Measurements from ENCODE around the gene AUNIP.

The AUNIP gene

DNA sequence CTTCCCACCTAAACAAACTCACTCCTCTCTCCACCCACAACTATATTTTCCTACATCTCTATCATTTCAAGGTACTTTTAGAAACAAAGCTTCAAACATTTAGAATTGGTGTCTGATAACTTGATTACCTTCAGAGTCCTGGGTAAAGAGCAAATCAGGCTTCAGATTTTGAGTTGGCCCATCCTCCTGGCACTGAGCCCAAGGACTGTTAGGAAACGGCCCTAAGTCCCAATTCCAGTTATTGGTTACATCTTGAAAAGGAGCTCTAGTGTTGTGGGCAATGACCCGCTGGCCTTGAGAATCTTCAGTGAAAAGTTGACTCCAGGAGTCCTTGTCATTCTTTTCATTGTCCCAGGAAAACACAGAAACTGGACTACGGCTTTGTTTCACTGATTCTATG is 24.4 kb downstream of the AUNIP start:
- Histone ChIP-seq H2AK5ac (ENCODE audit: low read depth, low read length) (no peak overlapping the region), H2BK12ac (ENCODE audit: low read length) (no peak overlapping the region), H4K8ac (ENCODE audit: low read depth, low read length) (no peak overlapping the region), H3K18ac (ENCODE audit: low read length) (no peak overlapping the region), H3K27ac (replicated peaks; ENCODE audit: low read length) (no peak overlapping the region), H3K23ac (ENCODE audit: low read depth, low read length, poor library complexity) (no peak overlapping the region), H3K36me3 (replicated peaks in 1 of 2; ENCODE audit: control insufficient read depth in 2 of 2, insufficient read depth in 2 of 2, low read length in 2 of 2) (peaks cover 24 to 72% of the 10 kb centered on the region in 2 donors), H3K14ac (ENCODE audit: low read length) (no peak overlapping the region), H2BK15ac (ENCODE audit: low read length) (no peak overlapping the region), H3K4me2 (ENCODE audit: insufficient read depth, low read length, poor library complexity, severe bottlenecking) (no peak overlapping the region), H4K91ac (ENCODE audit: low read depth, low read length, poor library complexity) (no peak overlapping the region), H2AFZ (ENCODE audit: low read length) (no peak overlapping the region), H2BK120ac (ENCODE audit: low read depth, low read length) (no peak overlapping the region), H3K4me1 (ENCODE audit: control insufficient read depth in 2 of 2, insufficient read depth in 1 of 2, low read depth in 1 of 2, low read length in 2 of 2) (no peaks in the 10 kb centered on the region), H3K27me3 (ENCODE audit: control insufficient read depth in 3 of 3, insufficient read depth in 3 of 3, low read depth in 1 of 3, low read length in 3 of 3) (no peaks in the 10 kb centered on the region), H3K9ac (ENCODE audit: low read depth, low read length, poor library complexity) (no peak overlapping the region), H2BK5ac (ENCODE audit: low read length) (no peak overlapping the region), H3K4me3 (ENCODE audit: low read length in 2 of 2) (no peak overlapping the region), H3K9me3 (replicated peaks in 1 of 2; ENCODE audit: control insufficient read depth in 2 of 2, insufficient read depth in 1 of 2, low read depth in 1 of 2, low read length in 2 of 2) (no peaks in the 10 kb centered on the region), H3K79me1 (ENCODE audit: low read depth, low read length) (no peaks in the 10 kb centered on the region), H3K4ac (ENCODE audit: low read length) (no peak overlapping the region)
- no CpG with 5 or more reads among the region's 3 CpGs for WGBS, 2 donors (ENCODE audit: extremely low coverage in 2 of 2, insufficient read length in 2 of 2, insufficient replicate concordance in 1 of 2)
- no peak for DNase-seq (ENCODE audit: low spot score)

DNA sequence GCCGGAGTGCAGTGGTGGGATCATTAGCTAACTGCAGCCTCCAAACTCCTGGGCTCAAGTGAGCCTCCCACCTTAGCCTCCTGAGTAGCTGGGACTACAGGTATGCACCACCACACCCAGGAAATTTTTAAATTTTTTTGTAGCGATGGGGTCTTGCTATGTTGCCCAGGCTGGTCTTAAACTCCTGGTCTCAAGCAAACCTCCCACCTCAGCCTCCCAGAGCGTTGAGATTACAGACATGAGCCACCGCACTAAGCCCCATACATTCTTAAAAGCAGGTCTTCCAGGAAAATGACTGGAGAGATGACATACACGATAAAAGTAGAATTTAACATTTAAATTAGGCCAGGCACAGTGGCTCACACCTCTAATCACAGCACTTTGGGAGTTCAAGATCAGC is 26.1 kb downstream of the AUNIP start:
- Histone ChIP-seq H3K4me3 (ENCODE audit: low read length in 2 of 2) (no peak overlapping the region), H3K14ac (ENCODE audit: low read length) (no peak overlapping the region), H3K79me1 (ENCODE audit: low read depth, low read length) (no peaks in the 10 kb centered on the region), H3K9ac (ENCODE audit: low read depth, low read length, poor library complexity) (no peak overlapping the region), H2BK15ac (ENCODE audit: low read length) (no peak overlapping the region), H3K27me3 (ENCODE audit: control insufficient read depth in 3 of 3, insufficient read depth in 3 of 3, low read depth in 1 of 3, low read length in 3 of 3) (no peaks in the 10 kb centered on the region), H3K23ac (ENCODE audit: low read depth, low read length, poor library complexity) (no peak overlapping the region), H2BK12ac (ENCODE audit: low read length) (no peak overlapping the region), H2AFZ (ENCODE audit: low read length) (no peak overlapping the region), H3K4me1 (ENCODE audit: control insufficient read depth in 2 of 2, insufficient read depth in 1 of 2, low read depth in 1 of 2, low read length in 2 of 2) (no peaks in the 10 kb centered on the region), H2BK120ac (ENCODE audit: low read depth, low read length) (no peak overlapping the region), H4K91ac (ENCODE audit: low read depth, low read length, poor library complexity) (no peak overlapping the region), H3K4me2 (ENCODE audit: insufficient read depth, low read length, poor library complexity, severe bottlenecking) (no peak overlapping the region), H2BK5ac (ENCODE audit: low read length) (no peak overlapping the region), H4K8ac (ENCODE audit: low read depth, low read length) (no peak overlapping the region), H3K9me3 (replicated peaks in 1 of 2; ENCODE audit: control insufficient read depth in 2 of 2, insufficient read depth in 1 of 2, low read depth in 1 of 2, low read length in 2 of 2) (no peaks in the 10 kb centered on the region), H3K18ac (ENCODE audit: low read length) (no peak overlapping the region), H3K36me3 (replicated peaks in 1 of 2; ENCODE audit: control insufficient read depth in 2 of 2, insufficient read depth in 2 of 2, low read length in 2 of 2) (peaks cover 33 to 90% of the 10 kb centered on the region in 2 donors), H3K27ac (replicated peaks; ENCODE audit: low read length) (no peak overlapping the region), H2AK5ac (ENCODE audit: low read depth, low read length) (no peak overlapping the region), H3K4ac (ENCODE audit: low read length) (no peak overlapping the region)
- DNase-seq (ENCODE audit: low spot score), result no peak
- WGBS, 2 donors (ENCODE audit: extremely low coverage in 2 of 2, insufficient read length in 2 of 2, insufficient replicate concordance in 1 of 2), result no CpG with 5 or more reads among the region's 5 CpGs

DNA sequence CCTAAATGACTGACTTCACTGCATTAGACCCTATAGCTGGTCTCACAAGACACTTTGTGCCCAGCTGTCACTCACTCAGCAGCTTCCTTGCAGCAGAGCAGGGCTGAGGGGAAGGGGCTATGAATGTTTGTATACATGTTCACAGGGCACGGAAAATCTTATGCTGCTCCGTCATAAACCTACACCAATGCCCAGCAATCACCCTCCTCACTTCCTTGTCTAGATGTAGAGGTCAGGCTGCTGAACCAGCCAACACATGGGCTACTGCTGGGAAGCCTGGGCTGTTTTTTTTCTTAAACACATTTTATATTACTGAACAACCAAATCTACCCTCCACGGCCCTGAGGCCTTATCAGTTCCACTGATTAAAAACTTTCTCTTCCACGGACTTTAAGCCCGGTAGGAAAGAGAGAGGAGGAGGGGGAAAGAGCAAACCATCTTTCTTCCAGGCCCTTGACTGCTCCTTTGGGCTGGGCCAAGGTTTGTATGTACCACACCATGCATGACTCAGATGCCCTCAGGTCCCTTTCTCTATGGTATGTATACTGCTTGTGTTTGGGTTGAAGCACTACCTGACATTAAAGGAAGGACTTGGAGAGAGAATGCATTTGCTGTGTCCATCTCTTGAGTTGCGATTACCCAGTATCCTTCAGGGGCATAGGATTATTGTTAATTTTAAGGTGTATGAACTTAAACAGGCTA is 26.8 kb downstream of the AUNIP start:
- no peak overlapping the region for H3K4me3 ChIP-seq (ENCODE audit: low read length in 2 of 2)
- H4K91ac ChIP-seq (ENCODE audit: low read depth, low read length, poor library complexity), result no peak overlapping the region
- no peaks in the 10 kb centered on the region for H3K27me3 ChIP-seq (ENCODE audit: control insufficient read depth in 3 of 3, insufficient read depth in 3 of 3, low read depth in 1 of 3, low read length in 3 of 3)
- H2AFZ ChIP-seq (ENCODE audit: low read length), result no peak overlapping the region
- H3K4me1 ChIP-seq (ENCODE audit: control insufficient read depth in 2 of 2, insufficient read depth in 1 of 2, low read depth in 1 of 2, low read length in 2 of 2), result no peaks in the 10 kb centered on the region
- no peak overlapping the region for H2BK5ac ChIP-seq (ENCODE audit: low read length)
- no peak overlapping the region for H3K27ac ChIP-seq (replicated peaks; ENCODE audit: low read length)
- no peak overlapping the region for H3K23ac ChIP-seq (ENCODE audit: low read depth, low read length, poor library complexity)
- H2BK120ac ChIP-seq (ENCODE audit: low read depth, low read length), result no peak overlapping the region
- H3K14ac ChIP-seq (ENCODE audit: low read length), result no peak overlapping the region
- H3K79me1 ChIP-seq (ENCODE audit: low read depth, low read length), result no peaks in the 10 kb centered on the region
- no CpG with 5 or more reads among the region's 6 CpGs for WGBS, 2 donors (ENCODE audit: extremely low coverage in 2 of 2, insufficient read length in 2 of 2, insufficient replicate concordance in 1 of 2)
- no peak overlapping the region for H3K9ac ChIP-seq (ENCODE audit: low read depth, low read length, poor library complexity)
- no peaks in the 10 kb centered on the region for H3K9me3 ChIP-seq (replicated peaks in 1 of 2; ENCODE audit: control insufficient read depth in 2 of 2, insufficient read depth in 1 of 2, low read depth in 1 of 2, low read length in 2 of 2)
- no peak for DNase-seq (ENCODE audit: low spot score)
- no peak overlapping the region for H3K4me2 ChIP-seq (ENCODE audit: insufficient read depth, low read length, poor library complexity, severe bottlenecking)
- H2BK15ac ChIP-seq (ENCODE audit: low read length), result no peak overlapping the region
- H2AK5ac ChIP-seq (ENCODE audit: low read depth, low read length), result no peak overlapping the region
- H2BK12ac ChIP-seq (ENCODE audit: low read length), result no peak overlapping the region
- peaks cover 33 to 96% of the 10 kb centered on the region in 2 donors for H3K36me3 ChIP-seq (replicated peaks in 1 of 2; ENCODE audit: control insufficient read depth in 2 of 2, insufficient read depth in 2 of 2, low read length in 2 of 2)
- no peak overlapping the region for H4K8ac ChIP-seq (ENCODE audit: low read depth, low read length)
- no peak overlapping the region for H3K4ac ChIP-seq (ENCODE audit: low read length)
- H3K18ac ChIP-seq (ENCODE audit: low read length), result no peak overlapping the region

DNA sequence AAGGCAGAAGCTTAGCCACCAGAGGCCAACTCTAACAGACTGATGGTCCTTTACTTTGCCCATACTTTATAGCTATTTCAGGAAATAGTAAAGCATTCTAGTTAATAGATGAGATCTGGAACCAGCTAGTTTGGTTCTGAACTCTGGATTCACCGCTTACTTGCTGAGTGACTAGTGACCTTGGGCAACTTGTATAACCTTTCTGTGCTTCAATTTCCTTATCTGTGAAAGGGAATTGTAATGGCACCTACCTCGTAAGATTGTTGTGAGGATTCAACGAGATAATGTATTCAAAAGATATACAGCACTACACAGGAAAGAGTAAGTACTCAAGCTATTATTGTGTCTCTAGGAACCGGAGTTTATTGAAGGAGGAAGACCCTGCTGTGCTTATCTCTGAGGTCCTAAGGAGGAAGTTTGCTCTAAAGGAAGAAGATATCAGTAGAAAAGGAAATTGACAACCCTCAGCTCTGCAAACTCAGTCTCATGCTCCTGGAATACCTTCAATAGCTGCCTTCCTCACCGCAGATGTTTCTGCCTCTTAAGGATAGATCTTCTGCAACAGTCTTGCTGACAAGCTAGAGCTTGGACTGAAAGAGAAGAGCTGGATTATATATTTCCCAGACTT is 27.6 kb downstream of the AUNIP start:
- peaks cover 34 to 99% of the 10 kb centered on the region in 2 donors for H3K36me3 ChIP-seq (replicated peaks in 1 of 2; ENCODE audit: control insufficient read depth in 2 of 2, insufficient read depth in 2 of 2, low read length in 2 of 2)
- no peak overlapping the region for H3K23ac ChIP-seq (ENCODE audit: low read depth, low read length, poor library complexity)
- no peak overlapping the region for H4K91ac ChIP-seq (ENCODE audit: low read depth, low read length, poor library complexity)
- no peaks in the 10 kb centered on the region for H3K79me1 ChIP-seq (ENCODE audit: low read depth, low read length)
- H3K4ac ChIP-seq (ENCODE audit: low read length), result no peak overlapping the region
- H3K4me3 ChIP-seq (ENCODE audit: low read length in 2 of 2), result no peak overlapping the region
- no peak for DNase-seq (ENCODE audit: low spot score)
- no peak overlapping the region for H3K9ac ChIP-seq (ENCODE audit: low read depth, low read length, poor library complexity)
- no peaks in the 10 kb centered on the region for H3K9me3 ChIP-seq (replicated peaks in 1 of 2; ENCODE audit: control insufficient read depth in 2 of 2, insufficient read depth in 1 of 2, low read depth in 1 of 2, low read length in 2 of 2)
- H2AK5ac ChIP-seq (ENCODE audit: low read depth, low read length), result no peak overlapping the region
- no peaks in the 10 kb centered on the region for H3K4me1 ChIP-seq (ENCODE audit: control insufficient read depth in 2 of 2, insufficient read depth in 1 of 2, low read depth in 1 of 2, low read length in 2 of 2)
- no peak overlapping the region for H2BK5ac ChIP-seq (ENCODE audit: low read length)
- H2AFZ ChIP-seq (ENCODE audit: low read length), result no peak overlapping the region
- no peak overlapping the region for H2BK15ac ChIP-seq (ENCODE audit: low read length)
- H3K4me2 ChIP-seq (ENCODE audit: insufficient read depth, low read length, poor library complexity, severe bottlenecking), result no peak overlapping the region
- H3K14ac ChIP-seq (ENCODE audit: low read length), result no peak overlapping the region
- WGBS, 2 donors (ENCODE audit: extremely low coverage in 2 of 2, insufficient read length in 2 of 2, insufficient replicate concordance in 1 of 2), result no CpG with 5 or more reads among the region's 5 CpGs
- H2BK120ac ChIP-seq (ENCODE audit: low read depth, low read length), result no peak overlapping the region
- H3K18ac ChIP-seq (ENCODE audit: low read length), result no peak overlapping the region
- H3K27me3 ChIP-seq (ENCODE audit: control insufficient read depth in 3 of 3, insufficient read depth in 3 of 3, low read depth in 1 of 3, low read length in 3 of 3), result no peaks in the 10 kb centered on the region
- no peak overlapping the region for H2BK12ac ChIP-seq (ENCODE audit: low read length)
- H3K27ac ChIP-seq (replicated peaks; ENCODE audit: low read length), result no peak overlapping the region
- H4K8ac ChIP-seq (ENCODE audit: low read depth, low read length), result no peak overlapping the region
